NCI-H146 treated with DMSO at 0.1 percent for 48 hours (cell line): ENCODE measurements around the gene NEBL.

Source experiments
- DNase-seq: peaks from one replicate; lab custom pipeline; 2025; ENCODE audit not compliant: unreplicated experiment; lab: John Stamatoyannopoulos, UW

The NEBL gene

DNA sequence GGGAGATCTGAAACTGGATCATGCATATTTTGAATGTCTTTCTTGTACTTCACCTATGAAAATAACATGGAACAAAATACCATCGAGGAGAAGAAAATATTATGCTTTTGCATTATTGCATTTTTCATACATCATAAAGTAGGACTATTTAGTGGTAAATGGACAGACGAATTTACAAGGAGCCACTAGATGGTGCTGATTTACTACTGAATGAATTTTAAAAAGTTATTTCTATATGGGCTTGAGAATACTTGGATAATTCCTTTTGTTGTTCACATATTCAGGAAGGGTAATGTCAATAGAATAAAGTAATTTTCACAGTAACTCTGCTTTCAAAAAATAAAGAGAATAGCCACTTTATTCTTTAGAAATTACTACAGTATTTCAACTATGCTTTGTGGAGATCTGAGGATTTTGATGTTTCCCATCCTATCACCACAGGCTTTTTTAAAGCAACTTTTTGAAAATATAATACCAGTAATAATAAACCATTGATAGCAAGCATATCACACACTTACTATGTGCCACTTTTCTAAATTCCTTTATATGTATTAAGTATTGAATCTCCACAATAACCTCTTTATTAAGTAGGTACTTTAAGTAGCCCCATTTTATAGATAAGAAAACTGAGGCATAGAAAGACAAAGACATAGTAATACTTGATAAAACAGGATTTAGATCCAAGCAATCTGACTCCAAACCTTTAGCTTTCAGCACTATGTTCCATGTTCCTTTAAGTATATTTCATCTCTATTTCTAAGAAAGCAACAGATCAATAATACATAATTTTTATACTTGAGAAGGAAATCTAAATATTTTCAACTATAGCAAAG is 38.6 kb downstream of the NEBL start:
- peak; percentile 85 for DNase-seq

DNA sequence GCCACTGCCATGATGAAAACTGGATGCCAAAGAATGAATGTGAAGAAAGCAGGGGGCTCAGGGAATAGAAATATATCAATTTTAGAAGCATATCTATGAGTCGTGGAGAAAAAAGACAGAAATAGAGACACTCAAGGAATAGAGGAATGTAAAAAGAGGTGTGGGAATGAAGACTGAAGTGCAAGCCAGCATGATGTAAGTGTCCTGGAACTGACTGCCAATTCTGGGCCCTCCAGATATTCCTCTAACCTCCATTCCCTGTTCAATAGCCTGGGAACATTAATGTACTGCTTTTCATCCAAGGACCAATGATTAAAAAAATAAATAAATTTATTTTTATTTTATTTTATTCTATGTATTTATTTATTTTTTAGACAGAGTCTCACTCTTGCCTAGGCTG is 40.6 kb downstream of the NEBL start:
- no peak for DNase-seq

DNA sequence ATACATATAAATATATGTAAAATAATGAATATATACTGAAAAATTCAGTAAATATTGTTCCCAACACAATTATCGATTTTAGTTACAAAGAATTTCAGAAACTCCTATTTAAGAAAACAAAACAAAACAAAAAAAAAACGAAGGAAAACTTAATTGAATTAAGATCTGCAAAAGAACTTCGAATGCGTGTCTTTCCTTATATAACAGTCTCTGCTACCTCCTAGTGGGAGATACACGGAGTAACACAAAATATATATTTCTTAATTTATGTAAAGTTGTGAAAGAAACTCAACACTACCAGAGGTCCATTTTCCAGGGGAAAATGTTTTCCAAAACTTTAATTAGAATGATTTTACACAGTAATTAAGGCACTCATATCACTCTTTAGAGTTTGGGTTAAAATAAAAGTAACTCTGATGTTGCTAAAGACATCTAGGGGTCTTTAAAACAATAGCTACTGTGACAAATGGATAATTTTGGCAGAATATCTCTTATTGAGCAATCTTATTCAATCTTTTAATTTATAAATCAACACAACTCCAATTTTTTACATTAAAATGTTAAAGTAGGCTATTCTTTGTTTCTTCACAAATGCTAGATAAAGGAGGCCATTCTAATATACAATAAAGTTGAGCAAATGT is 41.6 kb downstream of the NEBL start:
- no peak for DNase-seq

DNA sequence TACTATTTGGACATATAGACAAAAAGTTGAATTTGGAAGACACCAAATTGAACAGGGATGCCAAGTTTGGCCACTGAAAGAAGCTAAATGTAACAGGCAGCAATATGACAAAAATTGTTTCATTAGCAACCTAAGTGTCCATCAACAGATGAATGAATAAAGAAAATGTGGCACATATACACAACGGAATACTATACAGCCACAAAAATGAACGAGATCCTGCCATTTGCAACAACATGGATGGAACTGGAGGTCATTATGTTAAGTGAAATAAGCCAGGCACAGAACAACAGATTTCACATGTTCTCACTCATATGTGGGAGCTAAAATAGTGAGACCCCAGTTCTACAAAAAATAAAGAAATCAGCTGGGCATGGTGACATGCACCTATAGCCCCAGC is 43.8 kb downstream of the NEBL start:
- DNase-seq = no peak

DNA sequence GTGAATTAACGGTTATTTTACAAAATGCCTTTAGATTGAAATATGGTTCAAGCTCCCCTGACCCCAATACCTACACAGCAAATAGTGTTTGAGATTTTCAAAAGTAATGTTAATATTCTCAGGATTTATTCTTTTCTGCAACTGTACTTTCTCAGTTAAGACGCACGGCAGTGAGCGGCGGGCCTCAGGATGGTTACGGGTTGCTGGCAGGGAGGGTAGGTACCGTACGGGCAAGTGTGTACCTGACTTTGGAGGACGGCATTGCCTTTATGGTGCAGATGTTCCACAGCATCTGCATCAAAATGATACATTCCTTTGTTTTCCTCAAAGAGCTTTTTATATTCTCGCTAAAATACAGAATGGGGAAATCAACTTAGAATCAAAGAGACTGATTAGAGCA is 44.8 kb downstream of the NEBL start:
- no peak for DNase-seq

DNA sequence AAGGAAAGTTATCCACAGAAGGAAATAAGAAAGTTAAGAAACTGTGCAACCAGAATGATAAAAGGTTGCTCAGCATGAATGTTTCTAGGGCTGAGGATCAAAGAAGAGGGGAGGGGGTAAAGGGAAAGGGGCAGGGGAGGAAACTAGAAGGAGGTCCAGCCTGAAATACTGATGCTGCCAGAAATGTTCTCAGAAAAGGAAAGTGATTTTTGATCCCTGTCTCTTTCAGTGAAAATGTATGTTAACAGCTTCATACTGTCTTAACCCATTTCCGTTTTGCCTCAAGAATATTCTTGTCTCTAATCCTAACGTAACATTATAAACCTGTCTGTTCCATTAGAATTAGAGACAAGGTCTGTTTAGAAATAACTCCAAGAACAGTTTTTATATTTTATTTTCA is 49.6 kb downstream of the NEBL start:
- no peak for DNase-seq

DNA sequence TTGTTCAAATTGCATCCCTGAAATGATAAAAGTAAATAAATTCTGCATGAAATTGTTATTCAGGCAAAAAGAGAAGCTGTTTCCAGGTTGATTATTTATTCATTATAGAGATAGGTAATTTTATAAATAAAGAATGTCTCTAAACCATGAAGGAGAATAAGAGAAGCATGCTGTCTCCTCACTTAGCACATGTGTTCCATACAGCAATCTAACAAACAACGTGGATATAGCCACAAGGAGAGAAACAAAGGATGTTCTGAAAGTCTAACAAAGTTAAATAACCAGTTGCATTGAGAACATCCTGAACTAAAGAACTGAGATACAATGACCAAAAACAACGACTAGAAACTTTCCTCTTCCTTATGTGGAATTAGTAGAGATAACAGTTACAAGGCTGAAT is 50.8 kb downstream of the NEBL start:
- no peak for DNase-seq

DNA sequence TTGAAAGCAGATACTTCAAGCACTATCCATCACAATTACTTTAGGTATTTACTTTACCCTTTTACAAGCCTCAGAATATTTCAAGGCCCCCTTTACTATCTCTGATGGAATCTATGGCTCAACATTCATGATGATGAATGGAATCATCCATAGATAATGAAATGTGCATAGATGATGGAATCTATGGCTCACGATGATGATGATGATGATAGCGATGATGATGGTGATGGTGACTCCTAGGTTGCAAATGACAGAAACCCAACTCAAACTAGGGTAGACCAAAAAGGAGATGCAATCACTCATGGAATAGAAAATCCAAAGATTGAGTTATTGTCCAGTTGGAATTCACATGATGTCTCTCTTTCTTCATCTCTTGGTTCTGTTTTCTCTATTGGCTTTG is 55.7 kb downstream of the NEBL start:
- DNase-seq = no peak

DNA sequence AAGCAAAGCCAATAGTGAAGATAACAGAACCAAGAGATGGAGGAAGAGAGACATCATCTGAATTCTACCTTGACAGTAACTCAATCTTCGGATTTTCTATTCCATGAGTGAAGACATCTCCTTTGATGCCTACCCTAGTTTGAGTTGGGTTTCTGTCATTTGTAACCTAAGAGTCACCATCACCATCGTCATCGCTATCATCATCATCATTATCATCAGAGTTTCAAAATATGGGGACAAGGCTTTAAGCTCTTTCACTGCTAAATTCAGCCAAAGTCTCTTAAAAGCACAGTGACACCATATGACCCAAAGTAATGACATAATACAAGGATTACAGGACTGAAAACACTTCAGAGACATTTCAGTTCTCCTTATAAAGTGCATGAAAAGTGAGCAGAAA is 57.2 kb downstream of the NEBL start:
- no peak for DNase-seq

DNA sequence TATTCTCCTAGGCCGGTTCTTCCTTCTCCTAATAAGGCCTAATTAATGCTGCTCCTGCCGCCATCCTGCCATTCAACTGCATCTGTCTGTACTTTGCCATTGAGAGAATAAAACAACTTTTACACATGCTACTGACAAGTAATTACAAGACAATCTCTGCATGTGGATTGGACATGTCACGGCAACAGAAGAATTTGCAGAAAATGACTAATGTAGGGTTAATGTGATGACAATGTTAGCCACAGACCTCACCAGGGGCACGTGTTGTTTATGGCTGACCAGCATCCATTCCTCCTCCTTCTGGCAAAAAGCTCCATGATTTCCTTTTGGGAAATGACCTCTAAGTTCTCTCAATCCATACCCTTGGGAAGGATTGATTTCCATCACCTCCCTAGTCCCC is 58.0 kb downstream of the NEBL start:
- no peak for DNase-seq

DNA sequence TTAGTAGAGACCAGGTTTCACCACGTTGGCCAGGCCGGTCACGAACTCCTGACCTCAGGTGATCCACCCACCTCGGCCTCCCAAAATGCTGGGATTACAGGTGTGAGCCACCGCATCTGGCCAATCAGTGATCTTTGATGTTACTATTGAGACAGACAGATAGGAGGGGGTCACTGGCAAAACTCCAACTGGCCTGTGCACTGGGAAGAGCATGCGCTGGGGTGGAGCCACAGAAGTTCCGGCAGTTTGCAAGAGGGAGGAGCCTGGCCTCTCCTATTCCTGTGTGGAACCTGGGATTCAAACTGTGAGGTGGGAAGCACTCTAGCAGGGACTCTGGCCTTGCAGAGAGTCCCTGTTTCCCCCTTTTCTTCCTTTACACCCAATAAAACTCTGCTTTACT is 60.7 kb downstream of the NEBL start:
- no peak for DNase-seq

DNA sequence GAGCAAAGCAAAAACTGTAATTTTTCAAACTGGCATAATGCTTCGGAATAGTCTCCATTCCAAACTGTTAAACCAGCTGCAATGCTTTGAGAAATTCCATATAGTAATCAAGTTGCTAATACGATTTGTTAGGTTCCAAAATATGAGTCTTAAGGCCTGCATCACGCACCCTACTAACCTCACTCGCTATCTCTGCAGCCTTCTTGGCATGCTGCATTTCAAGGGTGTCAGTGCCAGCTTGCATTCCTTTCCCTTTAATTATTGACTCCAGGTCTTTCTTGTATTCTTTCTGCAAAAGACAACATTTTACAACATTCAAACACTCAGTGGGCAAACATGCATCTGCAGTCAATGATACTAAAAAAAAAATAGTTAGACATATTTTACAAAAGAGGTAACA is 61.8 kb downstream of the NEBL start:
- no peak for DNase-seq

DNA sequence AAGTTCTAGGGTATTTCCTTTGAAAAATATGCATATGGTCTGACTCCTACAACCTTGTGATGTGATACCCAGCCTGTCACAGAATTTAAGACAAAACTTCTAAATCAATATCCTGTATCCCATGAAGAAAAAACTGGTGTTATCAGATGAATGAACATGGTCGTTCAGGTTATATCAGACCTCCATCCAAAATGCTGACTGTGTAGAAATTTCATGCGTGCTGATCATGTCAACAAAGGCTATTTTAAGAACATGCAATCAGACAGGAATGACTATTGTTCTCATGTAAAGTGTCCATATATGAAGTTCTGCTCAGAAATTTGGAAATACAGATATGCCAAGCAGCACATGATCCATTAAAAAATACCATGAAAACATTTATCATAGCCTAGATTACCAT is 62.3 kb downstream of the NEBL start:
- DNase-seq = no peak

DNA sequence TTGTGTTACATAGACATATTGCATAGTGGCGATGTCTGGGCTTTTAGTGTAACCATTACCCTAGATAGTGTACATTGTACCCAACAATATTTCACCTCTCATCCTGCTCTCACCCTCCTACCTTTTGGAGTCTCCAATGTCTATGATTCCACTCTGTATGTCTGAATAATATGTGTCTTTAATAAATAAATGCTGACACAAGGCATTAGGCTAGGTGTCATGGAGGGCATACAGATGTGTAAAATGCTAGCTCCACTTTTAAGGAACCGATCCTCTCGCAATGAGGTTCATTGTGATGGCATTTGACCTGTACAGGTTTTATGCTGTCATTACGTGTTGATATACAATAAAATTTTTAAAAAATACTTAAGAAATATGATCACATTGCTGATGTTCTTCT is 74.3 kb downstream of the NEBL start:
- DNase-seq = no peak

DNA sequence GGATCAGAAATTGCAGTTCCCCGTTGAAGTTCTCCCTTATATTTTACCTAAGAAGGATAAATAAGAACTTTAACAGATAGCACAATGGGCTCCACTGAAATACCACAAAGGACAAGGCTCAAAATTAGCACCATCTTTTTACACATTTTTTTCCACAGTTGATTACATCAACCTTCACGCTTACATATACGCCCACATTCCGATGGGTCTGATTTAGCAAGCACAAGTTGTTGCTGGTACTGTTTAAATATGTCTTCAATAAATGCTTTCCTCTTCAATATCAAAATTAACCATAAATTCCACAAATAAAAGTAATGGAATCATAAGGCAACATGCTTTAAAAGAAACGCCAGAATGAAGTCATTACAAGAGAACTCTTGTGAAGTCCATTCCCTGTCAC is 79.5 kb downstream of the NEBL start:
- no peak for DNase-seq

DNA sequence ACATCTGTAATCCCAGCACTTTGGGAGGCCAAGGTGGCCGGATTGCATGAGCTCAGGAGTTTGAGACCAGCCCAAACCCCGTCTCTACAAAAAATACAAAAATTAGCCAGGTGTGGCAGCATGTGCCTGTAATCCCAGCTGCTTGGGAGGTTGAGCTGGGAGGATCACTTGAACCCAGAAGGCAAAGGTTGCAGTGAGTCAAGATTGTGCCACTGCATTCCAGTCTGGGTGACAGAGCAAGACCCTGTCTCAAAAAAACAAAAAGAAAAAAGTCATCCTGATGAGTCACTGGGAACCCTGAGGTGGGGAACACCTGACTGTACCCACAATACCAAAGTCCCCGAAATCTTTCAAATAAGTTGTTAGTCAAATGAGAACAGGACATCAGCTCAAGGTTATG is 80.0 kb downstream of the NEBL start:
- DNase-seq = no peak

DNA sequence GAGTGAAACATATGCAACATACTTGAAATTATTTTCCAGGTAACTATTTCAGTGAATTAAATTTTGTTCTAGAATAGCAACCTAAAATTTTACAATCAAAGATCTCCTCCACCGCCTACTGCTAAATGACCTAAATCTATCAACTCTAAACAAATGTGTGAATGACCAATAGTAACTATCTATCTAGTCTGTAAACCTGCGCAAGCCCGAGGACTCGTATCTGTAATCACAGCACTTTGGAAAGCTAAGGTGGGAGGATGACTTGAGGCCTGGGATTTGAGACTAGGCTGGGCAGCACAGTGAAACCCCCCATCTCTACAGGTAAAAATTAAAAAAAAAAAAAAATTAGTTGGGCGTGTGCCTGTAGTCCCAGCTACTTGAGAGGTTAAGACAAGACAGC is 83.0 kb downstream of the NEBL start:
- no peak for DNase-seq

DNA sequence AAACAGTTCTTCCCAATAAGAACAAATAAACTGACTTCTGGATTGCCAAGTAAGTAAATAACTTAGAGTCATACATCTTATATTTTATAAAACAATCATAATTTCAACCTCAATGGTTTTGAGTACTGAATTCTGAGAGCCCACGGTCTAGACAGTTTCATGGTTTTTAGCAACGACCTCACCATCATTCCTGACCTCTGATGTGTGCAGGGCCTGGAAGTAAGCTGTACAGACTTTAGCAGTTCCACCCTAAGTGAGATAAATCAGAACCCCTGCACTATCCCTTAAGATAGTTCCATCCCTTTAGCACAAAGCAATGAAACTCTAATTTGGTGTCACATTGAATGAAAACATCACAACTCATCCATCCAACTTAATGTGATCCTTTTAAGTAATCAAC is 86.0 kb downstream of the NEBL start:
- no peak for DNase-seq

DNA sequence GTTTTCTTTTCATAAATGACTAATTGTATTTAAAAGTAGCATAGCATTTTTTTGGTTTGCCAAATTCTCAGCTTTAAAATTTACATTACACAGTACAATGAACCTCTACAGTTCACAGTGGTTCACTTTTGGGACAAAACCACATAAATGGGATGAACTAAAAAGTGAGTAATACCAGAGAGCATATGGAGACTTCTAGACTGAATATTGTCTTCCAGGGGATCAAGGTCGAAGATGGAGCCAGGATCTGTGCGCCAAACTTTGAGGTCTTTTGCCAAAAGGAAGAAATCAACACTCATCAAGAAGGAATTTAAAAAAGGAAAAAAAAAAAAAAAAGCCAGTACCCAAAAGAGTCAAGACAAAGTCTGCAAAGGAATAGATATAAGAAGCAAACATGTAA is 87.5 kb downstream of the NEBL start:
- DNase-seq = no peak

DNA sequence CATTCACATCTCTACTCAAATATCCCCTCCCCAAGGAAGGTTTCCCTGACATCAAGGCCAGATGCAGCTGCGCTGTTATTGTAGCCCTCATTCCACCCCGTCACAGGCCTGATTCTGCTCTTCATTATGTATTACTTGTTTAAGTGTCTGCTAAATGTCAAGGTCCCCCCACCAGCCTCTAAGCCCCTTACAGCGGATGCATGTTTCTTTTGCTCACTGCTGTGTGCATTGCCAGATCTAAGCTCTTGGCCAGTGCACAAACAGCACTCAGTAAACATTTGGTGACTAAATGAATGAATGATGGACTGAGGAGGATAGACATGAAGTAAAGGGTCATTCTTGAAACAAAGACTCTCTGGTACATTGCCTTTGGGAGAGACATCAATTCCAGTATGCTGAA is 90.6 kb downstream of the NEBL start:
- DNase-seq = no peak

DNA sequence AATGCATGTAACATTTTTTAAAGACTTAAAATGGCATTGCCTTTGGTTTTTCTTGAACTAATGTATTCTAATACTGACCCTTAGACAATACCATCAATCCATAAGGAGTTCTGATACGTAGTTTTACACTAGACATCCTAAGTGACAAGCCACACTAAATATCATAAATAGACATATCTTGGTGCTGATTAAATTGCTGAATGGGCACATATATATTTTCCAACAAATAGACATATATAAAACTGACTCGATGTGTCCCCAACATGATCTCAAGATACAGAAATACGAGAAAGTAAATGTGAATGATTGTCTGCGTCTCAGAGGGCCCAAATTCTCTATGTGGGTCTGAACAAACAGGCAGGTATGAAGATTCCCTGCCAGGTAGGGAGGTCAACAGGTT is 99.8 kb downstream of the NEBL start:
- no peak for DNase-seq

DNA sequence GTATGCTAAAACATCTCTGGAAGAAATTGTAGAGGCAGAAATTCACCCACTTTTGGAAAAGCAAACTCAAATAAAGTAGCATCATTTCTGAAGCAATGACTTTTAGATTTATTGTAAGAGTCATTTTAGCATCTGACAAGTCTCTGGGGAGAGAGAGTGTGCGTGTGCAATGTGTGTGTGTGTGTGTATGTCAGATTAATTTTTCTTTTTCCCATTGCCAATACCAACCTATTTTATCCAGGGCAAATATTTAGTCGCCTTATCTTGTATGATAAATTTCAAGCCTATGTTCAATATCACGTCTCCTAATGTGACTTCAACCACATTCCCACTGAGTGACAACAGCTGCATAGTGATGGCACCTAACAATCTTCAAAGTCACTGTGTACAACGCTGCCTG is 101.7 kb downstream of the NEBL start:
- no peak for DNase-seq

DNA sequence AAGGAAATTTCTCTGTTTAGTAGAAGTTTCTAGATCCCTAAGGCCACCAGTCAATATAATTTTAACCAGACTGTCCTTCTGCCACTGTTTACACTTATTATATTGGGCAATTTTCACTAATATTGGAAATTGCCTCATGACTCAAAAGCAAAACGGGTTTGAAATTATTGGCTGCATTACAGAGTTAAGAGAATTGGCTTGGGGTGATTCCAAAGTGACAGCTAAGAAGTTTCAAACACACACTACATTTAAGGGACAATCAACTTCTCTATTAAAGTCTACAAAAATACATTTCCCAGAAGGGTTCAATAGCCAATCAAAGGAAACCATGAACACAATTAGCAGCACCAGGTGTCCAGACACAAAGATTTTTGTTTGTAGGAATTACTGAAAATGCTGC is 111.9 kb downstream of the NEBL start:
- DNase-seq = no peak
